ENCODE results near the gene FOXE1.

FOXE1 gene

GRCh38 chr9:97853056-97853843 is at the start of gene FOXE1:
Gene FOXE1, plus strand, starts transcription at chr9:97853226. Its CDS starts 689 bp downstream, at chr9:97853915.
- no peak for TF ChIP-seq CTCF (conservative IDR thresholded peaks at IDR 0.05; ENCODE audit: low read depth, low read length)
- DNase-seq (ENCODE audit: low read depth): no peak
- H3K4me3 ChIP-seq (ENCODE audit: low read length): peak within 1 kb of the TSS; percentile 33

GRCh38 chr9:97804059-97804365 is 49.0 kb upstream of the FOXE1 start:
- H3K4me3 ChIP-seq (ENCODE audit: low read length): peak overlapping the region; percentile 55
- no peak for DNase-seq (ENCODE audit: low read depth)
- TF ChIP-seq CTCF (conservative IDR thresholded peaks at IDR 0.05; ENCODE audit: low read depth, low read length): no peak

- DNase-seq (ENCODE audit: low read depth): no peak
- TF ChIP-seq CTCF (conservative IDR thresholded peaks at IDR 0.05; ENCODE audit: low read depth, low read length): no peak
- no peak overlapping the region for H3K4me3 ChIP-seq (ENCODE audit: low read length)
Measured at GRCh38 chr9:97806721-97807120, 46.3 kb upstream of the FOXE1 start.

GRCh38 chr9:97807681-97808080 is 45.3 kb upstream of the FOXE1 start:
- no peak for DNase-seq (ENCODE audit: low read depth)
- TF ChIP-seq CTCF (conservative IDR thresholded peaks at IDR 0.05; ENCODE audit: low read depth, low read length): no peak
- no peak overlapping the region for H3K4me3 ChIP-seq (ENCODE audit: low read length)

- no peak for DNase-seq (ENCODE audit: low read depth)
- no peak for TF ChIP-seq CTCF (conservative IDR thresholded peaks at IDR 0.05; ENCODE audit: low read depth, low read length)
- no peak overlapping the region for H3K4me3 ChIP-seq (ENCODE audit: low read length)
Measured at GRCh38 chr9:97808415-97808814, 44.6 kb upstream of the FOXE1 start.

GRCh38 chr9:97808972-97809371 is 44.1 kb upstream of the FOXE1 start:
- peak; percentile 33 for DNase-seq (ENCODE audit: low read depth)

More at GRCh38 chr9:97808972-97809371, 44.1 kb upstream of the FOXE1 start:
- no peak for TF ChIP-seq CTCF (conservative IDR thresholded peaks at IDR 0.05; ENCODE audit: low read depth, low read length)
- H3K4me3 ChIP-seq (ENCODE audit: low read length): no peak overlapping the region
